HCT116 (cell line): ENCODE measurements around the gene RNU6-9. TPM values are rescaled to one million over a fixed set of nuclear protein-coding genes. Genes with fewer than 3 reads are reported as not detected.

ENCODE experiments used
- ATAC-seq: fragments of 200-7000 bp; cut with Tn5 transposase; 2 replicates; pipeline ENCODE4 v1.9.1; 2020; ENCODE audit warnings: mild to moderate bottlenecking, moderate library complexity
- BruUV-seq: library from RNA; stranded (reverse); fragments of 400-500 nt; replicated peaks from 2 replicates; lab custom pipeline; 2021; lab: Mats Ljungman, UMichigan
- CTCF ChIA-PET: fragments of 300-600 bp; sonication (Branson Sonifier 250); formaldehyde crosslinking; loops from one replicate; lab custom pipeline; 2021; ENCODE audit warnings: antibody characterized with exemption; lab: Charles Lee
- POLR2A ChIA-PET: fragments of 300-600, 350-600 bp; sonication (Branson Sonifier 250); formaldehyde crosslinking; loops from one replicate; lab custom pipeline; 2021; ENCODE audit warnings: antibody characterized with exemption; lab: Charles Lee
- RAD21 ChIA-PET, 2 experiments: fragments of 300-600 bp; sonication (Branson Sonifier 250); formaldehyde crosslinking; loops; one replicate each; lab custom pipeline; 2023; ENCODE audit warnings: low total read pairs in 2 of 2; ENCODE audit not compliant: uncharacterized antibody in 2 of 2, unreplicated experiment in 2 of 2, low non-redundant PET in 1 of 2; lab: Charles Lee
- DNase-seq: peaks from one replicate; pipeline ENCODE4 v3.0.0-alpha.2; 2010; ENCODE audit warnings: low read depth, low spot score
- H2AFZ ChIP-seq: fragments of 200-600 bp; shearing (Covaris generic), sonication (generic); 2 replicates; pipeline ENCODE4 v1.6.1; 2017; ENCODE audit warnings: low read depth, mixed run types, mixed read lengths, antibody characterized with exemption, low read length; ENCODE audit not compliant: poor library complexity, severe bottlenecking
- H3K27ac ChIP-seq: 2 replicates; pipeline ENCODE4 v1.5.1; 2012; ENCODE audit warnings: low read depth, low read length
- H3K27me3 ChIP-seq: fragments of 200-600 bp; sonication (generic); 2 replicates; pipeline ENCODE4 v1.6.1; 2016; ENCODE audit warnings: mixed run types, low read length, mixed read lengths; ENCODE audit not compliant: insufficient read depth
- H3K36me3 ChIP-seq, 2 experiments: fragments of 200-500 bp in 1 of 2; fragments of 200-600 bp in 1 of 2; sonication (Bioruptor generic) in 1 of 2; sonication (generic) in 1 of 2; 2 replicates each; pipeline versions ENCODE4 v1.5.1 to v1.6.1; 2014 to 2016; ENCODE audit warnings: low read length in 2 of 2, inconsistent platforms in 1 of 2, mixed read lengths in 1 of 2, mixed run types in 1 of 2; ENCODE audit not compliant: insufficient read depth in 2 of 2, control insufficient read depth in 1 of 2
- H3K4me1 ChIP-seq, 2 experiments: fragments of 200-600 bp in 1 of 2; sonication (generic) in 1 of 2; 2 replicates each; pipeline versions ENCODE4 v1.5.1 to v1.6.1; 2012 to 2017; ENCODE audit warnings: low read length in 2 of 2, inconsistent platforms in 1 of 2, mild to moderate bottlenecking in 1 of 2, mixed read lengths in 1 of 2, mixed run types in 1 of 2, moderate library complexity in 1 of 2; ENCODE audit not compliant: insufficient read depth in 2 of 2, control insufficient read depth in 1 of 2
- H3K4me2 ChIP-seq: fragments of 200-600 bp; sonication (generic); 2 replicates; pipeline ENCODE4 v1.6.1; 2017; ENCODE audit warnings: mixed run types, low read length, mixed read lengths
- H3K4me3 ChIP-seq, 2 experiments: fragments of 200-600 bp in 1 of 2; sonication (generic) in 1 of 2; replicated peaks in 1 of 2; 2 replicates each; pipeline ENCODE4 v1.5.1; 2011 to 2016; ENCODE audit warnings: low read length in 2 of 2, control low read depth in 1 of 2, low read depth in 1 of 2, mild to moderate bottlenecking in 1 of 2, mixed read lengths in 1 of 2, mixed run types in 1 of 2
- H3K79me2 ChIP-seq: fragments of 200-600 bp; sonication (generic); 2 replicates; pipeline ENCODE4 v1.6.1; 2017; ENCODE audit warnings: mild to moderate bottlenecking, mixed run types, low read length, moderate library complexity, mixed read lengths; ENCODE audit not compliant: insufficient read depth
- H3K9ac ChIP-seq: fragments of 200-600 bp; sonication (generic); 2 replicates; pipeline ENCODE4 v1.6.1; 2016; ENCODE audit warnings: low read length, mixed read lengths
- H3K9me2 ChIP-seq: fragments of 200-600 bp; sonication (generic), shearing (Covaris generic); 2 replicates; pipeline ENCODE4 v1.6.1; 2017; ENCODE audit warnings: mixed run types, mild to moderate bottlenecking, moderate library complexity; ENCODE audit not compliant: insufficient read depth
- H3K9me3 ChIP-seq, 2 experiments: fragments of 200-500 bp in 1 of 2; fragments of 200-600 bp in 1 of 2; sonication (Bioruptor generic) in 1 of 2; sonication (generic) in 1 of 2; 2 replicates each; pipeline ENCODE4 v1.6.1; 2014 to 2017; ENCODE audit warnings: low read length in 2 of 2, mixed read lengths in 2 of 2, inconsistent platforms in 1 of 2, low read depth in 1 of 2, mild to moderate bottlenecking in 1 of 2, mixed run types in 1 of 2, moderate library complexity in 1 of 2; ENCODE audit not compliant: control insufficient read depth in 1 of 2, insufficient read depth in 1 of 2
- H4K20me1 ChIP-seq: fragments of 200-600 bp; sonication (generic), shearing (Covaris generic); 2 replicates; pipeline ENCODE4 v1.6.1; 2017; ENCODE audit warnings: mixed run types, mild to moderate bottlenecking, moderate library complexity; ENCODE audit not compliant: insufficient read depth
- CBX3 ChIP-seq: IDR thresholded peaks from 2 replicates; pipeline ENCODE4 v1.6.1; 2012; ENCODE audit warnings: low read depth
- CEBPB ChIP-seq: IDR thresholded peaks from 2 replicates; pipeline ENCODE4 v1.6.1; 2012; ENCODE audit warnings: low read depth
- EGR1 ChIP-seq: IDR thresholded peaks from 2 replicates; pipeline ENCODE4 v1.6.1; 2012; ENCODE audit warnings: low read depth
- EZH2phosphoT487 ChIP-seq: fragments of 200-600 bp; IDR thresholded peaks from 2 replicates; pipeline ENCODE4 v1.6.1; 2018; ENCODE audit warnings: antibody characterized with exemption, borderline replicate concordance
- FOSL1 ChIP-seq: IDR thresholded peaks from 2 replicates; pipeline ENCODE4 v1.6.1; 2012; ENCODE audit warnings: low read depth
- JUND ChIP-seq: IDR thresholded peaks from 2 replicates; pipeline ENCODE4 v1.6.1; 2012
- POLR2A ChIP-seq: IDR thresholded peaks from 2 replicates; pipeline ENCODE4 v1.7.0; 2011; ENCODE audit warnings: borderline replicate concordance; ENCODE audit not compliant: insufficient read depth, insufficient read length; ENCODE audit errors: extremely low read depth
- POLR2AphosphoS5 ChIP-seq: IDR thresholded peaks from 2 replicates; pipeline ENCODE4 v1.6.1; 2011; ENCODE audit warnings: mild to moderate bottlenecking, low read depth, low read length, moderate library complexity
- SIN3A ChIP-seq: IDR thresholded peaks from 2 replicates; pipeline ENCODE4 v1.6.1; 2012; ENCODE audit warnings: low read depth
- SP1 ChIP-seq: IDR thresholded peaks from 2 replicates; pipeline ENCODE4 v1.6.1; 2012; ENCODE audit warnings: low read depth
- YY1 ChIP-seq: IDR thresholded peaks from 2 replicates; pipeline ENCODE4 v1.6.1; 2011; ENCODE audit warnings: low read length, low read depth, moderate library complexity, mild to moderate bottlenecking; ENCODE audit not compliant: insufficient replicate concordance; ENCODE audit errors: extremely low read depth
- ZNF274 ChIP-seq: fragments of 200-500 bp; sonication (Bioruptor generic); IDR thresholded peaks from 2 replicates; pipeline ENCODE4 v1.6.1; 2014; ENCODE audit warnings: mild to moderate bottlenecking, low read depth, low read length, inconsistent platforms
- intact Hi-C: fragments of 100-400 bp; cut with micrococcal nuclease; formaldehyde crosslinking; loops from 2 replicates; pipeline ENCODE4 v1.10.0; 2022
- total RNA-seq: library from RNA; stranded (reverse); gene quantifications from one replicate; pipeline ENCODE4 v1.2.1, GENCODE V29; 2021; ENCODE audit not compliant: unreplicated experiment
- TF ChIP-seq, protein P1 (sequence below), 3 experiments: fragments of 200-600 bp in 1 of 3; sonication (generic) in 1 of 3; IDR thresholded peaks in 2 of 3; conservative IDR thresholded peaks in 1 of 3; 2 replicates each; pipeline ENCODE4 v1.5.1; 2012 to 2017; ENCODE audit warnings: low read depth in 2 of 3, low read length in 2 of 3, antibody characterized with exemption in 1 of 3, borderline replicate concordance in 1 of 3, control low read depth in 1 of 3, mild to moderate bottlenecking in 1 of 3, mixed read lengths in 1 of 3, mixed run types in 1 of 3, moderate library complexity in 1 of 3; ENCODE audit not compliant: insufficient read depth in 1 of 3
- TF ChIP-seq, protein P2 (sequence below): IDR thresholded peaks from 2 replicates; pipeline ENCODE4 v1.6.1; 2012

The RNU6-9 gene
- total RNA-seq, 1 experiment from 2014 or later = not detected

DNA sequence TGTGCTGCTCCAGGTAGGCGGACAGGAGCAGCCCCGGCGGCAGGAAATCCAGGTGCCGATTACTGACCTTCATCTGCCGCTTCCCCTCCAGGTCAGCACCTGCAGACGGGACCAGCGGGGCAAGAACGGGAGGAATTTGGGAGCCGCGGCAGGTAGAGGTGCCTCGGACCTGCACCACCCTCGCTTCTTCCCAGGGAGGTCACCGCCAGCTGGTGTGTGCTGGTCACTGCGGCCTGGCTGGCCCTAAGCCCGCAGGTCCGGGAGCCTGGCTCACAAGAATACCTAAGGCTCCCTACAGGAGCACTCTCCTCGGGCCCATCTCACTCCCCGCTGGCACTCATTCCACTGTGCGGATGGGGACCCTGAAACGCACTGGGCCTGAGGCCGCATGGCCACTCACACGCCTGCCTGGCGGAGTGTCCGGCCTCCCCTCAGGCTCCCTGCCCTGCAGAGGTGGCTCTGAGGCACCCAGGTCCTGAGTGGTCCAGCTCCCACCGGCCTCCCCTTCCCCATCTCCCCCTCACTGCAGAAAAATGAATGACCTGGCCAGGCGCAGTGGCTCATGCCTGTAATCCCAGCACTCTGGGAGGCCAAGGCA is 4.3 kb downstream of the RNU6-9 start:
- ATAC-seq (no peak), DNase-seq (no peak)
- Histone ChIP-seq H3K9me2 (no peaks in the 10 kb centered on the region), H4K20me1 (no peaks in the 10 kb centered on the region), H3K79me2 (peaks cover 5% of the 10 kb centered on the region; the same call in 1 of the 2 replicates), H3K4me1 (peaks cover 6 to 25% of the 10 kb centered on the region in 2 experiments; a peak in 3 of 4 replicates), H3K27ac (no peak overlapping the region), H3K4me3 (no peak overlapping the region), H3K36me3 (peaks cover 6 to 7% of the 10 kb centered on the region in 2 experiments; a peak in 3 of 4 replicates), H3K27me3 (no peaks in the 10 kb centered on the region), H3K4me2 (no peak overlapping the region), H3K9ac (no peak overlapping the region), H3K9me3 (no peaks in the 10 kb centered on the region), H2AFZ (no peak overlapping the region)
- TF ChIP-seq, protein P1, sequence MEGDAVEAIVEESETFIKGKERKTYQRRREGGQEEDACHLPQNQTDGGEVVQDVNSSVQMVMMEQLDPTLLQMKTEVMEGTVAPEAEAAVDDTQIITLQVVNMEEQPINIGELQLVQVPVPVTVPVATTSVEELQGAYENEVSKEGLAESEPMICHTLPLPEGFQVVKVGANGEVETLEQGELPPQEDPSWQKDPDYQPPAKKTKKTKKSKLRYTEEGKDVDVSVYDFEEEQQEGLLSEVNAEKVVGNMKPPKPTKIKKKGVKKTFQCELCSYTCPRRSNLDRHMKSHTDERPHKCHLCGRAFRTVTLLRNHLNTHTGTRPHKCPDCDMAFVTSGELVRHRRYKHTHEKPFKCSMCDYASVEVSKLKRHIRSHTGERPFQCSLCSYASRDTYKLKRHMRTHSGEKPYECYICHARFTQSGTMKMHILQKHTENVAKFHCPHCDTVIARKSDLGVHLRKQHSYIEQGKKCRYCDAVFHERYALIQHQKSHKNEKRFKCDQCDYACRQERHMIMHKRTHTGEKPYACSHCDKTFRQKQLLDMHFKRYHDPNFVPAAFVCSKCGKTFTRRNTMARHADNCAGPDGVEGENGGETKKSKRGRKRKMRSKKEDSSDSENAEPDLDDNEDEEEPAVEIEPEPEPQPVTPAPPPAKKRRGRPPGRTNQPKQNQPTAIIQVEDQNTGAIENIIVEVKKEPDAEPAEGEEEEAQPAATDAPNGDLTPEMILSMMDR (IDR thresholded peaks at IDR 0.05 in 2 of 3, conservative IDR thresholded peaks at IDR 0.05 in 1 of 3; ENCODE audit: borderline replicate concordance in 1 of 3, insufficient read depth in 1 of 3, low read depth in 2 of 3, low read length in 2 of 3) = peak in 2 of 3 experiments; percentile 33 to 36; a peak in 3 of 6 replicates
- TF ChIP-seq SP1 (no peak), POLR2AphosphoS5 (0 out of 2 replicates have a peak, but pooled peaks have one; percentile 12)
- POLR2A ChIA-PET = no interaction called here
- no TSS peak for BruUV-seq
- CTCF ChIA-PET = no interaction called here
- intact Hi-C loops = no loop called here
- RAD21 ChIA-PET = no interaction called here

- Histone ChIP-seq H3K9me3 (no peaks in the 10 kb centered on the region), H3K9me2 (no peaks in the 10 kb centered on the region), H2AFZ (no peak overlapping the region), H3K4me3 (no peak overlapping the region), H3K36me3 (peaks cover 6 to 7% of the 10 kb centered on the region in 2 experiments; a peak in 3 of 4 replicates), H3K4me1 (peaks cover 6 to 18% of the 10 kb centered on the region in 2 experiments; a peak in 3 of 4 replicates), H3K4me2 (no peak overlapping the region), H3K27ac (no peak overlapping the region), H3K27me3 (no peaks in the 10 kb centered on the region), H4K20me1 (no peaks in the 10 kb centered on the region), H3K79me2 (peaks cover 15% of the 10 kb centered on the region; the same call in 1 of the 2 replicates), H3K9ac (no peak overlapping the region)
- no peak for DNase-seq
- intact Hi-C loops = no loop called here
- ChIA-PET POLR2A (no interaction called here), CTCF (no interaction called here), RAD21 (no interaction called here)
- no peak for ATAC-seq
- no TSS peak for BruUV-seq
- TF ChIP-seq CEBPB (no peak), CBX3 (no peak), EGR1 (no peak), EZH2phosphoT487 (no peak), POLR2A (no peak), YY1 (no peak), FOSL1 (no peak), ZNF274 (no peak), SIN3A (no peak), JUND (no peak)
- TF ChIP-seq, protein P1 (IDR thresholded peaks at IDR 0.05 in 2 of 3, conservative IDR thresholded peaks at IDR 0.05 in 1 of 3; ENCODE audit: borderline replicate concordance in 1 of 3, insufficient read depth in 1 of 3, low read depth in 2 of 3, low read length in 2 of 3) = no peak
- TF ChIP-seq, protein P2, sequence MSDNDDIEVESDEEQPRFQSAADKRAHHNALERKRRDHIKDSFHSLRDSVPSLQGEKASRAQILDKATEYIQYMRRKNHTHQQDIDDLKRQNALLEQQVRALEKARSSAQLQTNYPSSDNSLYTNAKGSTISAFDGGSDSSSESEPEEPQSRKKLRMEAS = no peak
Observed at GRCh38 chr19:898663-899062, 5.4 kb downstream of the RNU6-9 start.
